WI38 (cell line): ENCODE measurements around the gene TANC1.

ENCODE experiments used
- H3K4me3 ChIP-seq: 2 replicates; pipeline ENCODE4 v1.5.1; 2011; ENCODE audit warnings: low read depth, mild to moderate bottlenecking, control low read depth, low read length
- TF ChIP-seq, protein P1 (sequence below): IDR thresholded peaks from 2 replicates; pipeline ENCODE4 v1.5.1; 2012; ENCODE audit warnings: low read depth, mild to moderate bottlenecking, control low read depth, low read length

The TANC1 gene

DNA sequence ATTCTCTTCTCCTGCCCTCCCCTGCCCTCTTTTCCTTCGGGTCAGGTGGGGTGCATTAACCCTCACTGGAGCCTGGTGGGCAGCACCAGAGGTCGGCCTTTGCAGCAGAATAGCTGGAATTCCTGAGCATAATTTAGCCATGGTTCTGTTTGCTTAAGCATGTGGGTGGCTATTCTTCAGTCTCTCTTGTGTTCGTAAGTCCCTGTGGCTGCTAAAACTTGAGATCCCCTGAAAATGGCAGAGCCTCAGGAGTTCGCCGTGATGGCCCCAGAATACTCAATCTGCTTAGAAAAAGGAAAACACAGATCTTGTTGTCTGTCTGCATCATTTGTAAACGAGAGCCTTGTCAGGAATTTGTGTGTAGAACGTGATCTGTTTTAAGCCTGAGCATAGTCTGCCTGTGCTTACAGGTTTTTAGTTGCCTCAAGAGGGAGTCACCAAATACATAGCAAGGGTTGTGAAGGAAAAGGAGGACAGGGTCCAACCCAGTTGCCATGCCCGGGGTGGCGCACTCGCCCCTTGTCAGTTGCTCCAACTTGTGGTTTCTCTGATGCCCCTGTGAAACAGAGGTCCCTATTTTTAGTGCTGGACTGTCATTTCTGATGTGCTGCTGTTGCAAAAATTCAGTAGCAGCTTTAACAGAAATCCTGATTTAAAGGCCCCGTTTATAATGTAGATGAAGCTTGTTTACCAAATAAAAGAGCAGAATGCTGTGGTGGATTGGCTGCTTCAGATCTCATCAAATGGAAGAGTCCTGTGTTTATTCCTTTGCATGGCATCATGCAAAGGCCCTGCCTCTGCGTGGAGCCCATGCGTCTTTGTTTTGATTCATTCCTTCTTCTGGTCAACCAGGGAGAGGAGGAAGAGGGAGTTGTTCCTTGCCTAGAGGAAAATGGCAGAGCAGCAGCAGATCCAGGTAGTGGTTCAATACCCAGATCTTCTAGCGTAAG, 243.3 kb downstream of the TANC1 start:
- no peak overlapping the region for H3K4me3 ChIP-seq
- TF ChIP-seq, protein P1, sequence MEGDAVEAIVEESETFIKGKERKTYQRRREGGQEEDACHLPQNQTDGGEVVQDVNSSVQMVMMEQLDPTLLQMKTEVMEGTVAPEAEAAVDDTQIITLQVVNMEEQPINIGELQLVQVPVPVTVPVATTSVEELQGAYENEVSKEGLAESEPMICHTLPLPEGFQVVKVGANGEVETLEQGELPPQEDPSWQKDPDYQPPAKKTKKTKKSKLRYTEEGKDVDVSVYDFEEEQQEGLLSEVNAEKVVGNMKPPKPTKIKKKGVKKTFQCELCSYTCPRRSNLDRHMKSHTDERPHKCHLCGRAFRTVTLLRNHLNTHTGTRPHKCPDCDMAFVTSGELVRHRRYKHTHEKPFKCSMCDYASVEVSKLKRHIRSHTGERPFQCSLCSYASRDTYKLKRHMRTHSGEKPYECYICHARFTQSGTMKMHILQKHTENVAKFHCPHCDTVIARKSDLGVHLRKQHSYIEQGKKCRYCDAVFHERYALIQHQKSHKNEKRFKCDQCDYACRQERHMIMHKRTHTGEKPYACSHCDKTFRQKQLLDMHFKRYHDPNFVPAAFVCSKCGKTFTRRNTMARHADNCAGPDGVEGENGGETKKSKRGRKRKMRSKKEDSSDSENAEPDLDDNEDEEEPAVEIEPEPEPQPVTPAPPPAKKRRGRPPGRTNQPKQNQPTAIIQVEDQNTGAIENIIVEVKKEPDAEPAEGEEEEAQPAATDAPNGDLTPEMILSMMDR, result no peak

- H3K4me3 ChIP-seq, result no peak overlapping the region
Measured at GRCh38 chr2:159213296-159213695, 244.9 kb downstream of the TANC1 start.

DNA sequence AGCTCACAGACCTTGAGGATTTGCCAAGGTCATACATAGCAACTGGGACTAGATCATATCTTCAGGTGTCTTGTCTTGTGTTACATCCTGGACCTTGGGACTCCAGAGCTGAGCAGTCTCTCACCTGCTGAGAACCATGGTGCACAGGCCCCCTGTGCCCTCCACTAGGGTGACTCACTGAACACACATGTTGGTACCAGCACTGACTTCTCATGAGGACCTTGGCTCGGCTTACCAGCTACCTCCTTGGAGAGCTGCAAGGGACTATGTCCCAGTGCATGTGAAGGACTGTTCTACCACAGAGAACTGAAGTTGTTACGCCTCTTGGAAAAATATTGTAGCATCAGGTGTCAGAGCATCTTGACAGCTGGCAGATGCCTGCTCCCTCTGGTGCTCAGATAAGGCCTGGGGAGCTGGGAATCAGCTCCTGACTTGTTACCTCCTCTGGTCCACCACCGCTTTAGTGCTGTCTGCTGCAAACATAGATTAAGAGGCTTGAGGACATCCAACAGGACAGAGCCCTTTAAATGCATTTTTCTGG, 246.0 kb downstream of the TANC1 start:
- TF ChIP-seq, protein P1, result no peak

More at GRCh38 chr2:159213296-159213695, 244.9 kb downstream of the TANC1 start:
- TF ChIP-seq, protein P1, result no peak

DNA sequence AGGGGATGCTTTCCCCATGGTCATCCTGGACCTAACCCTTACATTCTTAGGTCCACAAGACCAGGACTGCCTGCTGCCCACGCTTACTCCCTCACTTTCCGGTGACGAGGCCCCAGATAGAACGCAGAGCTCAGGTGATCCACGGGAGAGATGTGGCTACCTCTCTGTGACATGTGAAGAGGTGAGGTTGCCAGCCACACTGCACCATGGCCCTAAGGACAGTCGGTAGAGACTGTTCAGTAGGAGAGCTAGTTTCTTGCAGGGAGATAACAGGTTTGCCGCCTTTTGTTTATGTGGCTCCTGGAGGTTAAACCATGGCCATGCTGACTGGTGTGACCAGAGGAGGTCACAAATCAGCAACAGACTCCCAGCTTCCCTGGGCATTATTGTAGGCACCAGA, 246.7 kb downstream of the TANC1 start:
- no peak overlapping the region for H3K4me3 ChIP-seq
- TF ChIP-seq, protein P1, result no peak

More for the DNA sequence above, 246.0 kb downstream of the TANC1 start:
- no peak overlapping the region for H3K4me3 ChIP-seq

GRCh38 chr2:159217676-159218075, 249.2 kb downstream of the TANC1 start:
- TF ChIP-seq, protein P1, result no peak
- H3K4me3 ChIP-seq, result no peak overlapping the region

DNA sequence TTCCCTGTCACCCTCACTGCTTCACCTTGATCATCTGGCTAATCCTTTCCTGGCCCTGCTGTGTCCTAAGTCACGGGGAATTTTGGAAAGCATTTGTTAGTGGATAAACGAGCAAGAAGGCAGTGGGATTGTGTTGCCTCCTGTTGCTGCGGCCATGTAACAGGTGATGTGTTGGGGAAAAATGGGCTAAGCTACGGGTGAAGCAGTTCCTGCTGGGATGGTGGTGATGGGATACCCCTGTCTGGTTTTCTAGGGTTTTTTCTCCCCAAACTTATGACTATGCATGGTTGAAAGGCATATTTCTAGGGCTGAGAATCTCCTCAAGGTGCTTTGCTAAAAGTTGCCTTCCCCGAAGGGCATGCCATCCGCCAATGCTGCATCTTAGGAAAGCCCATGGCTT, 249.9 kb downstream of the TANC1 start:
- H3K4me3 ChIP-seq, result no peak overlapping the region
- TF ChIP-seq, protein P1, result no peak
